ENCODE results near the gene FNIP1. TPM values are rescaled to one million over a fixed set of nuclear protein-coding genes. Genes with fewer than 3 reads are reported as not detected.

Gene FNIP1
- total and polyA plus RNA-seq, 2 of the 13 experiments (the other 11 are each of a cell fraction or from before 2014, with no cell fraction given) = 10.9 to 29.3 TPM

- TF ChIP-seq ZNF646 (CRISPR knock-in tag; IDR thresholded peaks at IDR 0.05) (no peak), AHR (CRISPR knock-in tag; IDR thresholded peaks at IDR 0.05) (no peak), ZNF670 (CRISPR knock-in tag; IDR thresholded peaks at IDR 0.05; ENCODE audit: borderline replicate concordance) (0 out of 2 replicates have a peak, but pooled peaks have one; percentile 39), THAP11 (CRISPR knock-in tag; IDR thresholded peaks at IDR 0.05) (peak; percentile 55), ZNF792 (CRISPR knock-in tag; IDR thresholded peaks at IDR 0.05) (0 out of 2 replicates have a peak, but pooled peaks have one; percentile 39), KAT7 (CRISPR knock-in tag; IDR thresholded peaks at IDR 0.05; ENCODE audit: borderline replicate concordance) (peak; percentile 79; the same call in 1 of the 2 replicates), ZBTB20 (CRISPR knock-in tag; IDR thresholded peaks at IDR 0.05; ENCODE audit: borderline replicate concordance, low read depth) (no peak), ASH2L (IDR thresholded peaks at IDR 0.05; ENCODE audit: insufficient read length, low read depth, low read length) (peak; percentile 69), ZNF484 (CRISPR knock-in tag; IDR thresholded peaks at IDR 0.05; ENCODE audit: borderline replicate concordance, low read depth) (no peak), MAFF (IDR thresholded peaks at IDR 0.05; ENCODE audit: low read depth, low read length) (no peak), ZBTB39 (CRISPR knock-in tag; IDR thresholded peaks at IDR 0.05) (peak; percentile 89; the same call in 1 of the 2 replicates), ZNF275 (CRISPR knock-in tag; IDR thresholded peaks at IDR 0.05; ENCODE audit: borderline replicate concordance) (no peak), PITX1 (CRISPR knock-in tag; IDR thresholded peaks at IDR 0.05) (peak; percentile 46; the same call in 1 of the 2 replicates), ZHX1 (CRISPR knock-in tag; IDR thresholded peaks at IDR 0.05; ENCODE audit: low read depth) (no peak)
Observed at GRCh38 chr5:131610198-131611063, 186.4 kb downstream of the FNIP1 start (continued).

All from HepG2 (cell line).